Esophagus (tissue), 2 donors: ENCODE measurements around the gene HOXD8. TPM values are rescaled to one million over a fixed set of nuclear protein-coding genes. Genes with fewer than 3 reads are reported as not detected.

Source experiments
- H3K27ac ChIP-seq, 2 donors: one replicate each; pipeline ENCODE4 v1.5.1; 2013; ENCODE audit warnings: low read depth in 2 of 2, mild to moderate bottlenecking in 2 of 2, inconsistent platforms in 1 of 2, low read length in 1 of 2, moderate library complexity in 1 of 2
- H3K27me3 ChIP-seq, 2 donors: one replicate each; pipeline ENCODE4 v1.6.1; 2013; ENCODE audit warnings: low read length in 2 of 2, control low read depth in 1 of 2, mild to moderate bottlenecking in 1 of 2; ENCODE audit not compliant: insufficient read depth in 2 of 2, control insufficient read depth in 1 of 2
- H3K36me3 ChIP-seq, 2 donors: one replicate each; pipeline ENCODE4 v1.6.1; 2013; ENCODE audit warnings: low read length in 1 of 2; ENCODE audit not compliant: control insufficient read depth in 2 of 2, insufficient read depth in 2 of 2
- H3K4me1 ChIP-seq, 2 donors: one replicate each; pipeline ENCODE4 v1.6.1; 2013; ENCODE audit warnings: low read length in 1 of 2; ENCODE audit not compliant: control insufficient read depth in 2 of 2, insufficient read depth in 2 of 2
- H3K4me3 ChIP-seq, 2 donors: one replicate each; pipeline ENCODE4 v1.5.1; 2013; ENCODE audit warnings: low read length in 2 of 2, mild to moderate bottlenecking in 2 of 2, low read depth in 1 of 2, moderate library complexity in 1 of 2
- H3K9me3 ChIP-seq, 2 donors: one replicate each; pipeline ENCODE4 v1.6.1; 2013; ENCODE audit warnings: mild to moderate bottlenecking in 2 of 2, low read depth in 1 of 2, low read length in 1 of 2, moderate library complexity in 1 of 2; ENCODE audit not compliant: control insufficient read depth in 2 of 2, insufficient read depth in 1 of 2
- WGBS, 2 donors: extraction: QIAGEN DNeasy Blood & Tissue Kit; methylation state at CpG; one replicate each; pipeline ENCODE4 v1.1.7; 2013; 5-methylcytosine and 5-hydroxymethylcytosine counted together
- polyA plus RNA-seq, 2 donors: library from polyadenylated mRNA; stranded (reverse); fragments of 200-250 nt; gene quantifications; one replicate each; pipeline ENCODE4 v1.2.3, GENCODE V29; 2013
- donor health status: healthy with polysubstance abuse.
- donor health status: Bipolar disorder and iron deficiency.

Gene HOXD8
- polyA plus RNA-seq, 2 donors, result 1.0 to 1.3 TPM

GRCh38 chr2:176130147-176130956 lies 847 bp downstream of the HOXD8 start:
- H3K4me1 ChIP-seq, result peaks cover 6% of the 10 kb centered on the region in 2 donors
- H3K36me3 ChIP-seq, result no peaks in the 10 kb centered on the region
- peak overlapping the region; percentile 44 to 60 for H3K4me3 ChIP-seq
- H3K27me3 ChIP-seq, result peaks cover 6 to 52% of the 10 kb centered on the region in 2 donors
- peak overlapping the region; percentile 37 to 51 for H3K27ac ChIP-seq
- H3K9me3 ChIP-seq, result peaks cover 0 to 4% of the 10 kb centered on the region in 2 donors
- WGBS, 2 donors, result 4 to 5% methylated on average over 56 to 100 of the region's 100 CpGs

- no peaks in the 10 kb centered on the region for H3K36me3 ChIP-seq
- 20% methylated on average over 15 of the region's 15 CpGs for WGBS, 2 donors
- peak overlapping the region in 1 of 2 donors; percentile 51 for H3K27ac ChIP-seq
- peak overlapping the region; percentile 44 to 60 for H3K4me3 ChIP-seq
- peaks cover 6% of the 10 kb centered on the region in 2 donors for H3K4me1 ChIP-seq
- peaks cover 0 to 5% of the 10 kb centered on the region in 2 donors for H3K9me3 ChIP-seq
- H3K27me3 ChIP-seq, result peaks cover 6 to 48% of the 10 kb centered on the region in 2 donors
Measured at GRCh38 chr2:176130957-176131847, 1.7 kb downstream of the HOXD8 start.

- Histone ChIP-seq H3K27ac (no peak overlapping the region), H3K4me3 (no peak overlapping the region), H3K36me3 (no peaks in the 10 kb centered on the region), H3K4me1 (peaks cover 6 to 11% of the 10 kb centered on the region in 2 donors), H3K27me3 (peaks cover 4 to 53% of the 10 kb centered on the region in 2 donors), H3K9me3 (peaks cover 0 to 5% of the 10 kb centered on the region in 2 donors)
- 25 to 26% methylated on average over 4 of the region's 4 CpGs for WGBS, 2 donors
Measured at GRCh38 chr2:176131848-176132158, 2.3 kb downstream of the HOXD8 start.

DNA sequence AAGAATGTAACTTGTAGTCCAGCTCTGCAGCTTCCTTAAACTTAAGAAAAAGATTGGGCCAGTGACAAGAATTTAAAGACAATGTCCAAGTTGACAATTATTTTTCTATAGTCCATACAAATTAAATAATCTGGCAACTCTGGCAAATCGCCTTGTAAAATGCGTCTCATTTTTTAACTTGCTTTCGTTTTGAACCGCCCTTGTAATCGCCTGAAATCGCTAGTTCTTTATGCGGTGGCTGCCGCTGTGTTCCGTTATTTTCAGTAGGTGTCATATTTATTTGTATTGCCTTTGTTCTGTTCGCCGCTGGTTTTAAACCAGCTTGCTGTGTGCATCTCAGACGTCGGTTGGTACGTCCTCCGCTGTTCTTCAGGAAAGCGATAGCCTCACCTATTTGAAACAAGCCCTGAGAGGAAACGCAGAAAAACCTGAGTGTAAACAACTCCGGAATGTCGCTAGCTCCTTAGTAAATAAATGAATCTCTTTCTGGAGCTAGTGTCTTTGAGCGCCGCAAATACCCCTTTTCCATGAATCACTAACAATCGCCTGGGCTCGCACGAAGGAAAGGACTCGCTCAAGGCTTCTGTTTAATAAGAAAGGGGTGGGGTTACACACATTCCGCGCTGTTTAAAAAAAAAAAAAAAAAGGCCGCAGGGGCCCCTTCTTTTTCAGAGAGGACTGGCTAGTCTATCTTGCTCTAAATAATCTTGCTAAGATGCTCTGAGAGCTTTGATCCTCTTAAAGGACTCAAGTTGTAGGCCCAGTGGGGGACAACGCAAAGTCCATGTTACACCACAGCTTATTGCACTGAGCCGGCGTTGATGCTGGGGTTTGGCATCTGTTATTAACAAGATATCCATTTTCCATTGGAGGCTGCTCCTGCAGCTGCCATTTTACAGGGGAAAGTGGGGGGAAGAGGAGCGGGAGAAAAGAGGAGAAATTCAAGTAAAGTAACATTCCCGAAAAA lies 3.0 kb downstream of the HOXD8 start:
- H3K4me3 ChIP-seq, result peak overlapping the region in 1 of 2 donors; percentile 35
- 14 to 17% methylated on average over 33 of the region's 33 CpGs for WGBS, 2 donors
- peaks cover 6 to 12% of the 10 kb centered on the region in 2 donors for H3K4me1 ChIP-seq
- peaks cover 0 to 5% of the 10 kb centered on the region in 2 donors for H3K9me3 ChIP-seq
- H3K27ac ChIP-seq, result no peak overlapping the region
- no peaks in the 10 kb centered on the region for H3K36me3 ChIP-seq
- peaks cover 4 to 56% of the 10 kb centered on the region in 2 donors for H3K27me3 ChIP-seq

DNA sequence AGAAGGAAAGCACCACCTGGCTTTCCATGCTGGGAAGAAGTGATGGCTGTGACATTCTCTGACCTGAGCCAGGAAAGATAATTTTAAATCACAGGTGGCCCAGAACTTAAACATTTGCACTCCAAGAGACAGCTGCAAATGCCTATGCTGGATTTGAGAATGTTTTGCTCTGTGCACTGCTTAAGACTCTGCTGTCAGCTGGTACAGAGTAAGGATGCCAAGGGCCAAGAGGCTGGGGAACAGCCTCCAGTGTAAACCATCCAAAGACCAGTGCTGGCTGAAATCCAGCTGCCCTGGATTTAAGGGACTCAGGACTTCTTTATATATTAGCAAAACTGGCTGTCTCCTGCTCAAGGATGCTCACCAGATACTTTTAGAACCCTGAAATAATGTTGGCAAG lies 3.9 kb downstream of the HOXD8 start:
- peaks cover 4 to 60% of the 10 kb centered on the region in 2 donors for H3K27me3 ChIP-seq
- no peak overlapping the region for H3K27ac ChIP-seq
- peaks cover 0 to 2% of the 10 kb centered on the region in 2 donors for H3K9me3 ChIP-seq
- no peak overlapping the region for H3K4me3 ChIP-seq
- peaks cover 6 to 12% of the 10 kb centered on the region in 2 donors for H3K4me1 ChIP-seq
- no peaks in the 10 kb centered on the region for H3K36me3 ChIP-seq

DNA sequence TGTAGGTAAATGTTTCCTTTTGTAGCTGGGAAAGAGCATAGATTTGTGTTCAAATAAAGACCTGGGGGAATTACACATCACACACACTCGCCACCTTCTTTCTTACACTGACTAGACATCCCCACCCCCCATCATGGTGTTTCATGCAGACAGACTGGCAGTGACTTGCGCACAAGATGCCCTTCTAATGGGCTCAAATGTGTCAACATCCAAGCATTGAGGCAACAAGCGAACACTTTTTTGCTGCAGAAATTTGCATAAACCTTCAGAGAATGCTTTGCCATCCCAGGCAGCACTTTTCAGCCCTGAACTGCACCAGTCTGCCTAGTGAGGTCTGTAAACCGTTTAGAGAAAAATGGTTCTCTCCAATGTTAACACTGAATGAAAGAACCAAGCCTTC lies 4.5 kb downstream of the HOXD8 start:
- no peak overlapping the region for H3K27ac ChIP-seq
- no peaks in the 10 kb centered on the region for H3K36me3 ChIP-seq
- H3K4me3 ChIP-seq, result no peak overlapping the region
- H3K27me3 ChIP-seq, result peaks cover 4 to 59% of the 10 kb centered on the region in 2 donors
- H3K4me1 ChIP-seq, result peaks cover 6 to 12% of the 10 kb centered on the region in 2 donors
- WGBS, 2 donors, result 35% methylated on average over 4 of the region's 4 CpGs
- H3K9me3 ChIP-seq, result peaks cover 0 to 2% of the 10 kb centered on the region in 2 donors

GRCh38 chr2:176135035-176135440 lies 5.5 kb downstream of the HOXD8 start:
- no peak overlapping the region for H3K4me3 ChIP-seq
- no peak overlapping the region for H3K27ac ChIP-seq
- peaks cover 4 to 54% of the 10 kb centered on the region in 2 donors for H3K27me3 ChIP-seq
- peaks cover 0 to 2% of the 10 kb centered on the region in 2 donors for H3K9me3 ChIP-seq
- H3K36me3 ChIP-seq, result no peaks in the 10 kb centered on the region
- H3K4me1 ChIP-seq, result peaks cover 2 to 9% of the 10 kb centered on the region in 2 donors

DNA sequence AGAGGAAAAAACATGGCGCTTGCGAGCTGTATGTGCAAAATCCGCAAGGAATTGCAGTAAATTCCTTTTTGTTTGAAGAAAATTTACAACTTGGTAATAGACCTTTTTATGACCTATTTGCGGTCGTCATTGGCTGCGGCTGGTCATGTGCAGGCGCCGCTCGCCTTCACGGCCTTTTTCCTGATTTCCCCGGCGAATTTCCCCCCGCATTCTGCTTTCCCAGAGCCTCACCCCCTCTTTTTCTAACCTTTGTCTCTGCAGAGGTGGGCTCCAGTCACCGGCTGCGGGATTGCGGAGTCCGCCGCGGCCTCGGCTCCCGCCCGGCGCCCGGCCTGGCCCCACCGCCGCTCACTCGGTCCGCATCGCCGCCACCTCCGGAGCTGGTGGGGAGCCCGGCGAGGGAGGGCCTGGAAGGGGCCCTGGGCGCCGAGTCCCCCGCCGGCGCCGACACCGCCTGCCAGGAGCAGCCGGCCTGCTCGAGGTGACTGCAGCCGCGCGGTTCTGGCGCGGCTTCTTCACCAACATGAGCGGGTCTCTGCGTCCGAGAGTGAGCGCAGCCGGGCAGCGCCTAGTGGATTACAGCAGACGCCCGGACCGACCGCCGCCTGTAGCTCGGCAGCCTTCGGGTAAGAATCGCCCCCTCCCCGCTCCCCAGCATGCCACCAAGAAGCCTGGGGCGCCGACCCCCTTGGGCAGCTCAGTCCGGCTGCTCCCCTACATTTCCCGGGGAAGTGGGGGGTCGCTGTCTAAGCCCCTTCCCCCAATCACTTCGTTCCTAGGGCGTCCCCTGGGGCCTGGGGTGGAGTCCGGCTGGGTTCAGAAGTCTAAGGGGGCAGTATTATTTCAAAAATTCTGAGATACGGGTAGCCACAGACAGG lies 7.1 kb downstream of the HOXD8 start:
- 4 to 7% methylated on average over 69 to 71 of the region's 71 CpGs for WGBS, 2 donors
- no peaks in the 10 kb centered on the region for H3K36me3 ChIP-seq
- peak overlapping the region; percentile 28 to 48 for H3K4me3 ChIP-seq
- peaks cover 0 to 2% of the 10 kb centered on the region in 2 donors for H3K9me3 ChIP-seq
- peak overlapping the region; percentile 11 to 49 for H3K27ac ChIP-seq
- H3K4me1 ChIP-seq, result peaks cover 4 to 6% of the 10 kb centered on the region in 2 donors
- peaks cover 0 to 42% of the 10 kb centered on the region in 2 donors for H3K27me3 ChIP-seq
